ENCODE results near the gene PRKG1.
"Not testable (repeated sequence)": the region's sequence is repeated elsewhere in the genome, so short reads cannot be mapped to it uniquely, and the experiment has no call there.

Gene PRKG1

GRCh38 chr10:51257511-51258248 lies 183.4 kb downstream of the PRKG1 start:
- Histone ChIP-seq H3K9me3 (ENCODE audit: insufficient read depth, low read length, severe bottlenecking) (no peaks in the 10 kb centered on the region), H3K79me2 (ENCODE audit: insufficient read depth, low read length) (no peaks in the 10 kb centered on the region), H4K20me1 (ENCODE audit: insufficient read depth, low read length) (no peaks in the 10 kb centered on the region), H3K27me3 (ENCODE audit: insufficient read depth, low read length, poor library complexity) (no peaks in the 10 kb centered on the region), H3K4me3 (ENCODE audit: low read depth in 1 of 2, low read length in 2 of 2) (no peak overlapping the region), H3K36me3 (ENCODE audit: insufficient read depth, low read length) (no peaks in the 10 kb centered on the region), H3K27ac (ENCODE audit: low read length) (no peak overlapping the region), H3K4me1 (ENCODE audit: insufficient read depth, low read length) (no peaks in the 10 kb centered on the region), H3K9ac (ENCODE audit: low read depth, low read length) (no peak overlapping the region), H3K4me2 (ENCODE audit: insufficient read depth, low read length) (no peak overlapping the region), H2AFZ (ENCODE audit: low read depth, low read length) (no peak overlapping the region)
- ATAC-seq (ENCODE audit: insufficient read depth, low read depth) = no peak
- DNase-seq = no peak
- no peak for TF ChIP-seq CTCF (IDR thresholded peaks at IDR 0.05; ENCODE audit: borderline replicate concordance, extremely low read depth, low read length, poor library complexity, severe bottlenecking)
- no peak for TF ChIP-seq EZH2 (IDR thresholded peaks at IDR 0.05; ENCODE audit: borderline replicate concordance, low read depth, low read length, severe bottlenecking)

- Histone ChIP-seq H3K4me1 (ENCODE audit: insufficient read depth, low read length) (no peaks in the 10 kb centered on the region), H3K79me2 (ENCODE audit: insufficient read depth, low read length) (no peaks in the 10 kb centered on the region), H3K27ac (ENCODE audit: low read length) (no peak overlapping the region), H2AFZ (ENCODE audit: low read depth, low read length) (no peak overlapping the region), H3K36me3 (ENCODE audit: insufficient read depth, low read length) (no peaks in the 10 kb centered on the region), H3K9me3 (ENCODE audit: insufficient read depth, low read length, severe bottlenecking) (no peaks in the 10 kb centered on the region), H3K27me3 (ENCODE audit: insufficient read depth, low read length, poor library complexity) (no peaks in the 10 kb centered on the region), H3K4me3 (ENCODE audit: low read depth in 1 of 2, low read length in 2 of 2) (no peak overlapping the region), H4K20me1 (ENCODE audit: insufficient read depth, low read length) (no peaks in the 10 kb centered on the region), H3K4me2 (ENCODE audit: insufficient read depth, low read length) (no peak overlapping the region), H3K9ac (ENCODE audit: low read depth, low read length) (no peak overlapping the region)
- TF ChIP-seq EZH2 (IDR thresholded peaks at IDR 0.05; ENCODE audit: borderline replicate concordance, low read depth, low read length, severe bottlenecking) (no peak), CTCF (IDR thresholded peaks at IDR 0.05; ENCODE audit: borderline replicate concordance, extremely low read depth, low read length, poor library complexity, severe bottlenecking) (no peak)
- ATAC-seq (ENCODE audit: insufficient read depth, low read depth) = no peak
- no peak for DNase-seq
Observed at GRCh38 chr10:51260376-51260775, 186.1 kb downstream of the PRKG1 start.

GRCh38 chr10:51266496-51266895 lies 192.2 kb downstream of the PRKG1 start:
- Histone ChIP-seq H3K4me1 (ENCODE audit: insufficient read depth, low read length) (no peaks in the 10 kb centered on the region), H3K4me3 (ENCODE audit: low read depth in 1 of 2, low read length in 2 of 2) (no peak overlapping the region), H3K27ac (ENCODE audit: low read length) (no peak overlapping the region), H3K4me2 (ENCODE audit: insufficient read depth, low read length) (no peak overlapping the region), H3K36me3 (ENCODE audit: insufficient read depth, low read length) (no peaks in the 10 kb centered on the region), H2AFZ (ENCODE audit: low read depth, low read length) (no peak overlapping the region), H3K9me3 (ENCODE audit: insufficient read depth, low read length, severe bottlenecking) (no peaks in the 10 kb centered on the region), H3K79me2 (ENCODE audit: insufficient read depth, low read length) (no peaks in the 10 kb centered on the region), H3K27me3 (ENCODE audit: insufficient read depth, low read length, poor library complexity) (no peaks in the 10 kb centered on the region), H4K20me1 (ENCODE audit: insufficient read depth, low read length) (no peaks in the 10 kb centered on the region), H3K9ac (ENCODE audit: low read depth, low read length) (no peak overlapping the region)
- no peak for ATAC-seq (ENCODE audit: insufficient read depth, low read depth)
- no peak for DNase-seq
- no peak for TF ChIP-seq EZH2 (IDR thresholded peaks at IDR 0.05; ENCODE audit: borderline replicate concordance, low read depth, low read length, severe bottlenecking)
- TF ChIP-seq CTCF (IDR thresholded peaks at IDR 0.05; ENCODE audit: borderline replicate concordance, extremely low read depth, low read length, poor library complexity, severe bottlenecking) = no peak

- not testable (repeated sequence) for ATAC-seq (ENCODE audit: insufficient read depth, low read depth); H3K4me1 ChIP-seq (ENCODE audit: insufficient read depth, low read length); H3K4me2 ChIP-seq (ENCODE audit: insufficient read depth, low read length); H3K9ac ChIP-seq (ENCODE audit: low read depth, low read length); DNase-seq; H3K4me3 ChIP-seq (ENCODE audit: low read depth in 1 of 2, low read length in 2 of 2); H3K27me3 ChIP-seq (ENCODE audit: insufficient read depth, low read length, poor library complexity); H3K79me2 ChIP-seq (ENCODE audit: insufficient read depth, low read length); H3K9me3 ChIP-seq (ENCODE audit: insufficient read depth, low read length, severe bottlenecking); H3K27ac ChIP-seq (ENCODE audit: low read length); H3K36me3 ChIP-seq (ENCODE audit: insufficient read depth, low read length); H2AFZ ChIP-seq (ENCODE audit: low read depth, low read length); H4K20me1 ChIP-seq (ENCODE audit: insufficient read depth, low read length)
Observed at GRCh38 chr10:51267980-51268570, 193.8 kb downstream of the PRKG1 start.
